Breast epithelium (tissue), 4 donors: ENCODE measurements around the gene YKT6. TPM values are rescaled to one million over a fixed set of nuclear protein-coding genes. Genes with fewer than 3 reads are reported as not detected.

Source experiments
- DNase-seq, 2 donors: peaks; one replicate each; pipeline ENCODE4 v3.0.0-alpha.2; 2019; ENCODE audit warnings: low spot score in 2 of 2
- H3K27ac ChIP-seq, 2 donors: fragments of 200-600 bp; sonication (generic) in 1 of 2; one replicate each; pipeline ENCODE4 v1.5.1; 2016 to 2019; ENCODE audit warnings: mild to moderate bottlenecking in 1 of 2
- H3K27me3 ChIP-seq, 2 donors: fragments of 200-600 bp; sonication (generic) in 1 of 2; one replicate each; pipeline versions ENCODE4 v1.5.1 to v1.6.0; 2017 to 2019; ENCODE audit warnings: control low read depth in 1 of 2, mild to moderate bottlenecking in 1 of 2
- H3K36me3 ChIP-seq: fragments of 200-600 bp; one replicate; pipeline ENCODE4 v1.5.1; 2019
- H3K4me1 ChIP-seq, 2 donors: fragments of 200-600 bp; sonication (generic); one replicate each; pipeline ENCODE4 v1.5.1; 2016 to 2019; ENCODE audit warnings: control low read depth in 1 of 2
- H3K4me3 ChIP-seq, 3 donors: fragments of 200-600 bp; sonication (generic); 1 replicate in 2 of 3; 2 replicates in 1 of 3; pipeline ENCODE4 v1.5.1; 2016 to 2019; ENCODE audit warnings: mild to moderate bottlenecking in 3 of 3, moderate library complexity in 2 of 3
- H3K9me3 ChIP-seq, 2 donors: fragments of 200-600 bp; sonication (generic) in 1 of 2; one replicate each; pipeline ENCODE4 v1.5.1; 2016 to 2019; ENCODE audit warnings: control low read depth in 1 of 2
- CTCF ChIP-seq, 3 donors: fragments of 450-650 bp; IDR thresholded peaks; one replicate each; pipeline ENCODE4 v1.5.1; 2016 to 2017; ENCODE audit warnings: antibody characterized with exemption in 3 of 3, mild to moderate bottlenecking in 3 of 3, moderate library complexity in 3 of 3
- POLR2A ChIP-seq: fragments of 450-650 bp; IDR thresholded peaks from one replicate; pipeline ENCODE4 v1.6.1; 2016; ENCODE audit warnings: antibody characterized with exemption, mild to moderate bottlenecking, moderate library complexity
- POLR2AphosphoS5 ChIP-seq, 3 donors: sonication (generic); formaldehyde crosslinking; IDR thresholded peaks; one replicate each; pipeline ENCODE4 v1.6.1; 2017; ENCODE audit warnings: antibody characterized with exemption in 3 of 3
- intact Hi-C: fragments of 100-400 bp; cut with DNase I; formaldehyde crosslinking; loops from one replicate; pipeline ENCODE4 v1.15.1; 2023; ENCODE audit warnings: low total_unique reads
- total RNA-seq, 3 donors: library from RNA; depleted of rRNA; stranded (reverse); fragments of >200 nt; gene quantifications; one replicate each; pipeline ENCODE4 v1.1.0, GENCODE V29; 2016

Gene YKT6
- total RNA-seq, 3 donors from 2014 or later = 40.2 to 57.0 (median 49.4) TPM

GRCh38 chr7:44258423-44258760, 57.6 kb downstream of the YKT6 start:
- Histone ChIP-seq H3K4me1 (peaks cover 5 to 20% of the 10 kb centered on the region in 2 donors), H3K27me3 (no peaks in the 10 kb centered on the region), H3K36me3 (no peaks in the 10 kb centered on the region), H3K4me3 (no peak overlapping the region), H3K27ac (peak overlapping the region in 1 of 2 donors; percentile 90), H3K9me3 (no peaks in the 10 kb centered on the region)
- intact Hi-C loops = no loop called here
- DNase-seq = no peak
- TF ChIP-seq CTCF (IDR thresholded peaks at IDR 0.05) = no peak
- no peak for TF ChIP-seq POLR2AphosphoS5 (IDR thresholded peaks at IDR 0.05)

GRCh38 chr7:44258865-44259546, 58.2 kb downstream of the YKT6 start:
- intact Hi-C loops = no loop called here
- peak overlapping the region; percentile 68 to 90 for H3K27ac ChIP-seq
- H3K36me3 ChIP-seq = no peaks in the 10 kb centered on the region
- TF ChIP-seq CTCF (IDR thresholded peaks at IDR 0.05) = no peak
- no peak for TF ChIP-seq POLR2AphosphoS5 (IDR thresholded peaks at IDR 0.05)
- TF ChIP-seq POLR2A = no peak
- no peak for DNase-seq
- peaks cover 5 to 20% of the 10 kb centered on the region in 2 donors for H3K4me1 ChIP-seq
- H3K4me3 ChIP-seq = no peak overlapping the region
- H3K27me3 ChIP-seq = no peaks in the 10 kb centered on the region
- H3K9me3 ChIP-seq = no peaks in the 10 kb centered on the region

- Histone ChIP-seq H3K27ac (peak overlapping the region; percentile 68 to 90), H3K27me3 (no peaks in the 10 kb centered on the region), H3K36me3 (no peaks in the 10 kb centered on the region), H3K4me3 (no peak overlapping the region), H3K4me1 (peaks cover 5 to 20% of the 10 kb centered on the region in 2 donors), H3K9me3 (no peaks in the 10 kb centered on the region)
- TF ChIP-seq POLR2A = no peak
- no peak for TF ChIP-seq CTCF (IDR thresholded peaks at IDR 0.05)
- TF ChIP-seq POLR2AphosphoS5 (IDR thresholded peaks at IDR 0.05) = peak; percentile 36 to 47 (median 46)
- intact Hi-C loops = loop anchor here (10.0 kb wide), 1 partner anchor 945 kb away; no protein-coding TSS in a partner anchor
- peak in 1 of 2 donors; percentile 70 for DNase-seq
These were observed 59.0 kb downstream of the YKT6 start for GRCh38 chr7:44259547-44260457.

GRCh38 chr7:44261240-44261639, 60.5 kb downstream of the YKT6 start:
- intact Hi-C loops = loop anchor here (10.0 kb wide), 1 partner anchor 946 kb away; no protein-coding TSS in a partner anchor
- Histone ChIP-seq H3K4me1 (peaks cover 5 to 20% of the 10 kb centered on the region in 2 donors), H3K27ac (no peak overlapping the region), H3K9me3 (no peaks in the 10 kb centered on the region), H3K27me3 (no peaks in the 10 kb centered on the region), H3K4me3 (no peak overlapping the region), H3K36me3 (no peaks in the 10 kb centered on the region)
- TF ChIP-seq POLR2AphosphoS5 (IDR thresholded peaks at IDR 0.05) = no peak
- no peak for TF ChIP-seq POLR2A
- no peak for TF ChIP-seq CTCF (IDR thresholded peaks at IDR 0.05)
- no peak for DNase-seq

GRCh38 chr7:44262031-44262430, 61.3 kb downstream of the YKT6 start:
- no peaks in the 10 kb centered on the region for H3K9me3 ChIP-seq
- peaks cover 5 to 20% of the 10 kb centered on the region in 2 donors for H3K4me1 ChIP-seq
- no peaks in the 10 kb centered on the region for H3K27me3 ChIP-seq
- H3K27ac ChIP-seq = no peak overlapping the region
- intact Hi-C loops = loop anchor here (10.0 kb wide), 1 partner anchor 947 kb away; no protein-coding TSS in a partner anchor
- TF ChIP-seq CTCF (IDR thresholded peaks at IDR 0.05) = no peak
- no peak for TF ChIP-seq POLR2AphosphoS5 (IDR thresholded peaks at IDR 0.05)
- no peak for TF ChIP-seq POLR2A
- no peak overlapping the region for H3K4me3 ChIP-seq
- H3K36me3 ChIP-seq = no peaks in the 10 kb centered on the region
- DNase-seq = no peak
